ENCODE measurements around the gene KPTN.

KPTN gene

GRCh38 chr19:47435196-47435595 lies 48.8 kb downstream of the KPTN start:
- DNase-seq (ENCODE audit: low spot score), result peak; percentile 39

- no peak for DNase-seq (ENCODE audit: low spot score)
These were observed 49.9 kb downstream of the KPTN start for GRCh38 chr19:47434088-47434487.

GRCh38 chr19:47433121-47433520 lies 50.9 kb downstream of the KPTN start:
- DNase-seq (ENCODE audit: low spot score), result peak; percentile 22

- no peak for DNase-seq (ENCODE audit: low spot score)
These were observed 51.5 kb downstream of the KPTN start for GRCh38 chr19:47432499-47432898.

- DNase-seq (ENCODE audit: low spot score), result no peak
These were observed 51.9 kb downstream of the KPTN start for GRCh38 chr19:47432091-47432490.

- peak; percentile 19 for DNase-seq (ENCODE audit: low spot score)
These were observed 53.8 kb downstream of the KPTN start for GRCh38 chr19:47430041-47430802.

- no peak for DNase-seq (ENCODE audit: low spot score)
These were observed 54.8 kb downstream of the KPTN start for GRCh38 chr19:47429140-47429793.

- peak; percentile 91 for DNase-seq (ENCODE audit: low spot score)
These were observed 55.7 kb downstream of the KPTN start for GRCh38 chr19:47428177-47428894.

- DNase-seq (ENCODE audit: low spot score), result peak; percentile 78
These were observed 56.5 kb downstream of the KPTN start for GRCh38 chr19:47427241-47428176.

All from activated CD4-positive, alpha-beta T cell treated with anti-CD3 and anti-CD28 coated beads, Interleukin-2, Interleukin-4, amounts not matched to agents 100 ng/mL and 50 ng/mL, durations not matched to agents 16 hours and 8 hours (primary cell).